ENCODE measurements around the gene MOCS2. TPM values are rescaled to one million over a fixed set of nuclear protein-coding genes. Genes with fewer than 3 reads are reported as not detected.

Gene MOCS2
- polyA plus RNA-seq, 4 donors = 43.0 to 114 (median 65.9) TPM

- FAIRE-seq = no peak
Measured at GRCh38 chr5:53076014-53076583, 33.5 kb downstream of the MOCS2 start.

GRCh38 chr5:53073348-53073747 is 36.2 kb downstream of the MOCS2 start:
- 70 to 89% (median 84%) methylated on average over 2 of the region's 2 CpGs for WGBS, 3 donors
- no peak for FAIRE-seq
- no peaks in the 10 kb centered on the region for H3K9me3 ChIP-seq (ENCODE audit: control insufficient read depth in 2 of 2, insufficient read depth in 1 of 2, low read depth in 1 of 2, low read length in 1 of 2)

More at GRCh38 chr5:53076014-53076583, 33.5 kb downstream of the MOCS2 start:
- Histone ChIP-seq H3K4me3 (ENCODE audit: low read depth in 1 of 3, low read length in 3 of 3) (no peak overlapping the region), H3K36me3 (ENCODE audit: control insufficient read depth in 3 of 3, insufficient read depth in 2 of 3, low read depth in 1 of 3, low read length in 3 of 3) (peaks cover 0 to 27% (median 10%) of the 10 kb centered on the region in 3 donors), H3K4me1 (ENCODE audit: control insufficient read depth in 3 of 3, insufficient read depth in 2 of 3, low read depth in 1 of 3, low read length in 2 of 3) (no peaks in the 10 kb centered on the region), H3K27ac (ENCODE audit: low read depth in 1 of 3, low read length in 2 of 3) (no peak overlapping the region), H3K9me3 (ENCODE audit: control insufficient read depth in 2 of 2, insufficient read depth in 1 of 2, low read depth in 1 of 2, low read length in 1 of 2) (no peaks in the 10 kb centered on the region), H3K27me3 (ENCODE audit: control insufficient read depth in 3 of 3, insufficient read depth in 3 of 3, low read length in 3 of 3) (no peaks in the 10 kb centered on the region)
- 89 to 93% (median 90%) methylated on average over 2 of the region's 2 CpGs for WGBS, 3 donors
- DNase-seq = no peak

GRCh38 chr5:53071738-53072137 is 37.8 kb downstream of the MOCS2 start:
- H3K27me3 ChIP-seq (ENCODE audit: control insufficient read depth in 3 of 3, insufficient read depth in 3 of 3, low read length in 3 of 3) = no peaks in the 10 kb centered on the region
- DNase-seq (no peak), FAIRE-seq (no peak)
- H3K27ac ChIP-seq (ENCODE audit: low read depth in 1 of 3, low read length in 2 of 3) = no peak overlapping the region
- no peak overlapping the region for H3K4me3 ChIP-seq (ENCODE audit: low read depth in 1 of 3, low read length in 3 of 3)
- H3K4me1 ChIP-seq (ENCODE audit: control insufficient read depth in 3 of 3, insufficient read depth in 2 of 3, low read depth in 1 of 3, low read length in 2 of 3) = no peaks in the 10 kb centered on the region
- H3K9me3 ChIP-seq (ENCODE audit: control insufficient read depth in 2 of 2, insufficient read depth in 1 of 2, low read depth in 1 of 2, low read length in 1 of 2) = no peaks in the 10 kb centered on the region
- 72 to 89% (median 88%) methylated on average over 2 of the region's 2 CpGs for WGBS, 3 donors
- H3K36me3 ChIP-seq (ENCODE audit: control insufficient read depth in 3 of 3, insufficient read depth in 2 of 3, low read depth in 1 of 3, low read length in 3 of 3) = peaks cover 2 to 19% (median 5%) of the 10 kb centered on the region in 3 donors

More at GRCh38 chr5:53073348-53073747, 36.2 kb downstream of the MOCS2 start:
- no peak overlapping the region for H3K27ac ChIP-seq (ENCODE audit: low read depth in 1 of 3, low read length in 2 of 3)
- H3K4me3 ChIP-seq (ENCODE audit: low read depth in 1 of 3, low read length in 3 of 3) = no peak overlapping the region
- no peaks in the 10 kb centered on the region for H3K4me1 ChIP-seq (ENCODE audit: control insufficient read depth in 3 of 3, insufficient read depth in 2 of 3, low read depth in 1 of 3, low read length in 2 of 3)
- no peaks in the 10 kb centered on the region for H3K27me3 ChIP-seq (ENCODE audit: control insufficient read depth in 3 of 3, insufficient read depth in 3 of 3, low read length in 3 of 3)
- DNase-seq = no peak
- peaks cover 2 to 23% (median 7%) of the 10 kb centered on the region in 3 donors for H3K36me3 ChIP-seq (ENCODE audit: control insufficient read depth in 3 of 3, insufficient read depth in 2 of 3, low read depth in 1 of 3, low read length in 3 of 3)

GRCh38 chr5:53071298-53071697 is 38.3 kb downstream of the MOCS2 start:
- no peak for DNase-seq
- FAIRE-seq = no peak
- peaks cover 2 to 18% (median 5%) of the 10 kb centered on the region in 3 donors for H3K36me3 ChIP-seq (ENCODE audit: control insufficient read depth in 3 of 3, insufficient read depth in 2 of 3, low read depth in 1 of 3, low read length in 3 of 3)
- no peaks in the 10 kb centered on the region for H3K27me3 ChIP-seq (ENCODE audit: control insufficient read depth in 3 of 3, insufficient read depth in 3 of 3, low read length in 3 of 3)
- H3K9me3 ChIP-seq (ENCODE audit: control insufficient read depth in 2 of 2, insufficient read depth in 1 of 2, low read depth in 1 of 2, low read length in 1 of 2) = no peaks in the 10 kb centered on the region
- WGBS, 3 donors = 86 to 99% (median 89%) methylated on average over 2 of the region's 2 CpGs
- H3K4me3 ChIP-seq (ENCODE audit: low read depth in 1 of 3, low read length in 3 of 3) = no peak overlapping the region
- no peaks in the 10 kb centered on the region for H3K4me1 ChIP-seq (ENCODE audit: control insufficient read depth in 3 of 3, insufficient read depth in 2 of 3, low read depth in 1 of 3, low read length in 2 of 3)
- H3K27ac ChIP-seq (ENCODE audit: low read depth in 1 of 3, low read length in 2 of 3) = no peak overlapping the region

GRCh38 chr5:53069626-53070025 is 39.9 kb downstream of the MOCS2 start:
- Histone ChIP-seq H3K27ac (ENCODE audit: low read depth in 1 of 3, low read length in 2 of 3) (no peak overlapping the region), H3K9me3 (ENCODE audit: control insufficient read depth in 2 of 2, insufficient read depth in 1 of 2, low read depth in 1 of 2, low read length in 1 of 2) (no peaks in the 10 kb centered on the region), H3K4me1 (ENCODE audit: control insufficient read depth in 3 of 3, insufficient read depth in 2 of 3, low read depth in 1 of 3, low read length in 2 of 3) (no peaks in the 10 kb centered on the region), H3K4me3 (ENCODE audit: low read depth in 1 of 3, low read length in 3 of 3) (no peak overlapping the region), H3K27me3 (ENCODE audit: control insufficient read depth in 3 of 3, insufficient read depth in 3 of 3, low read length in 3 of 3) (no peaks in the 10 kb centered on the region), H3K36me3 (ENCODE audit: control insufficient read depth in 3 of 3, insufficient read depth in 2 of 3, low read depth in 1 of 3, low read length in 3 of 3) (peaks cover 4 to 12% (median 5%) of the 10 kb centered on the region in 3 donors)
- DNase-seq (no peak), FAIRE-seq (no peak)
- WGBS, 3 donors = 81 to 89% (median 86%) methylated on average over 5 of the region's 5 CpGs

GRCh38 chr5:53068291-53068836 is 41.2 kb downstream of the MOCS2 start:
- peaks cover 5 to 8% (median 5%) of the 10 kb centered on the region in 3 donors for H3K36me3 ChIP-seq (ENCODE audit: control insufficient read depth in 3 of 3, insufficient read depth in 2 of 3, low read depth in 1 of 3, low read length in 3 of 3)
- no peaks in the 10 kb centered on the region for H3K27me3 ChIP-seq (ENCODE audit: control insufficient read depth in 3 of 3, insufficient read depth in 3 of 3, low read length in 3 of 3)
- H3K4me3 ChIP-seq (ENCODE audit: low read depth in 1 of 3, low read length in 3 of 3) = no peak overlapping the region
- FAIRE-seq = no peak
- no peaks in the 10 kb centered on the region for H3K4me1 ChIP-seq (ENCODE audit: control insufficient read depth in 3 of 3, insufficient read depth in 2 of 3, low read depth in 1 of 3, low read length in 2 of 3)
- no peaks in the 10 kb centered on the region for H3K9me3 ChIP-seq (ENCODE audit: control insufficient read depth in 2 of 2, insufficient read depth in 1 of 2, low read depth in 1 of 2, low read length in 1 of 2)
- no peak for DNase-seq
- H3K27ac ChIP-seq (ENCODE audit: low read depth in 1 of 3, low read length in 2 of 3) = no peak overlapping the region
- 87 to 94% (median 88%) methylated on average over 4 of the region's 4 CpGs for WGBS, 3 donors

GRCh38 chr5:53067641-53068040 is 41.9 kb downstream of the MOCS2 start:
- Histone ChIP-seq H3K9me3 (ENCODE audit: control insufficient read depth in 2 of 2, insufficient read depth in 1 of 2, low read depth in 1 of 2, low read length in 1 of 2) (no peaks in the 10 kb centered on the region), H3K27me3 (ENCODE audit: control insufficient read depth in 3 of 3, insufficient read depth in 3 of 3, low read length in 3 of 3) (no peaks in the 10 kb centered on the region), H3K4me1 (ENCODE audit: control insufficient read depth in 3 of 3, insufficient read depth in 2 of 3, low read depth in 1 of 3, low read length in 2 of 3) (no peaks in the 10 kb centered on the region), H3K27ac (ENCODE audit: low read depth in 1 of 3, low read length in 2 of 3) (no peak overlapping the region), H3K36me3 (ENCODE audit: control insufficient read depth in 3 of 3, insufficient read depth in 2 of 3, low read depth in 1 of 3, low read length in 3 of 3) (peaks cover 4 to 5% (median 4%) of the 10 kb centered on the region in 3 donors), H3K4me3 (ENCODE audit: low read depth in 1 of 3, low read length in 3 of 3) (no peak overlapping the region)
- FAIRE-seq = no peak
- no peak for DNase-seq
- WGBS, 3 donors = 3 to 51% (median 7%) methylated on average over 1 of the region's 1 CpG

GRCh38 chr5:53066088-53066487 is 43.5 kb downstream of the MOCS2 start:
- Histone ChIP-seq H3K4me1 (ENCODE audit: control insufficient read depth in 3 of 3, insufficient read depth in 2 of 3, low read depth in 1 of 3, low read length in 2 of 3) (no peaks in the 10 kb centered on the region), H3K27me3 (ENCODE audit: control insufficient read depth in 3 of 3, insufficient read depth in 3 of 3, low read length in 3 of 3) (no peaks in the 10 kb centered on the region), H3K4me3 (ENCODE audit: low read depth in 1 of 3, low read length in 3 of 3) (no peak overlapping the region), H3K27ac (ENCODE audit: low read depth in 1 of 3, low read length in 2 of 3) (no peak overlapping the region), H3K9me3 (ENCODE audit: control insufficient read depth in 2 of 2, insufficient read depth in 1 of 2, low read depth in 1 of 2, low read length in 1 of 2) (no peaks in the 10 kb centered on the region), H3K36me3 (ENCODE audit: control insufficient read depth in 3 of 3, insufficient read depth in 2 of 3, low read depth in 1 of 3, low read length in 3 of 3) (peaks cover 4 to 11% (median 9%) of the 10 kb centered on the region in 3 donors)
- DNase-seq (no peak), FAIRE-seq (no peak)
- 94 to 100% (median 97%) methylated on average over 1 of the region's 1 CpG for WGBS, 3 donors

- Histone ChIP-seq H3K36me3 (ENCODE audit: control insufficient read depth in 3 of 3, insufficient read depth in 2 of 3, low read depth in 1 of 3, low read length in 3 of 3) (peaks cover 4 to 12% (median 12%) of the 10 kb centered on the region in 3 donors), H3K27me3 (ENCODE audit: control insufficient read depth in 3 of 3, insufficient read depth in 3 of 3, low read length in 3 of 3) (no peaks in the 10 kb centered on the region), H3K4me3 (ENCODE audit: low read depth in 1 of 3, low read length in 3 of 3) (no peak overlapping the region), H3K27ac (ENCODE audit: low read depth in 1 of 3, low read length in 2 of 3) (no peak overlapping the region), H3K9me3 (ENCODE audit: control insufficient read depth in 2 of 2, insufficient read depth in 1 of 2, low read depth in 1 of 2, low read length in 1 of 2) (no peaks in the 10 kb centered on the region), H3K4me1 (ENCODE audit: control insufficient read depth in 3 of 3, insufficient read depth in 2 of 3, low read depth in 1 of 3, low read length in 2 of 3) (no peaks in the 10 kb centered on the region)
- 84 to 95% (median 94%) methylated on average over 3 of the region's 3 CpGs for WGBS, 3 donors
- FAIRE-seq = peak; percentile 44
- no peak for DNase-seq
Measured at GRCh38 chr5:53063791-53064190, 45.8 kb downstream of the MOCS2 start.

All from small intestine (tissue), 7 donors.